ENCODE measurements around the gene DLG2. TPM values are rescaled to one million over a fixed set of nuclear protein-coding genes. Genes with fewer than 3 reads are reported as not detected.

Gene DLG2
- polyA plus RNA-seq, 1 experiment = 0.68 TPM

DNA sequence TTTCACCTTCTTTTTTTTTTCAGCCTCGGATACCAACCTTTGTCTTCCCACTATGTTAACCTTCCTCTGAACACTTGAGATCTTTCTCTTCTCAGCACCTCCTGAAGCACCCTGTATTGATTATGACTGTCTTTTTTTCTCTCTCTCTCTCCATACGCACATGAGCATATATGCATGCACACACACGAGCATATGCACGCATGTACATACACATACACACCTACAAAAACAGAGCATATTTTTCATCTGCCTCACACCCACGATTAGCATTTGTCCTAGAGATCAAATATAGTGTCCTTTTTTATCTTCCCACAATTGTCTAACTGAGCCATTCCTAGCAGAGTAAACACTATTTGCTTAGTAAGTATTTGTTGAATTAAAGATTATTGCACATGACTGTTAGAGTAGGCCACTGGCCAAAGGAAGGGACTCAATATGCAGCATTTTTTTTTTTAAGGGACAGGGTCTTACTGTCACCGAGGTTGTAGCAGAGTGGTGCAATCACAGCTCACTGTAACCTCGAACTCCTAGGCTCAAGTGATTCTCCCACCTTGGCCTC, 1718.8 kb downstream of the DLG2 start:
- TF ChIP-seq, protein P1, sequence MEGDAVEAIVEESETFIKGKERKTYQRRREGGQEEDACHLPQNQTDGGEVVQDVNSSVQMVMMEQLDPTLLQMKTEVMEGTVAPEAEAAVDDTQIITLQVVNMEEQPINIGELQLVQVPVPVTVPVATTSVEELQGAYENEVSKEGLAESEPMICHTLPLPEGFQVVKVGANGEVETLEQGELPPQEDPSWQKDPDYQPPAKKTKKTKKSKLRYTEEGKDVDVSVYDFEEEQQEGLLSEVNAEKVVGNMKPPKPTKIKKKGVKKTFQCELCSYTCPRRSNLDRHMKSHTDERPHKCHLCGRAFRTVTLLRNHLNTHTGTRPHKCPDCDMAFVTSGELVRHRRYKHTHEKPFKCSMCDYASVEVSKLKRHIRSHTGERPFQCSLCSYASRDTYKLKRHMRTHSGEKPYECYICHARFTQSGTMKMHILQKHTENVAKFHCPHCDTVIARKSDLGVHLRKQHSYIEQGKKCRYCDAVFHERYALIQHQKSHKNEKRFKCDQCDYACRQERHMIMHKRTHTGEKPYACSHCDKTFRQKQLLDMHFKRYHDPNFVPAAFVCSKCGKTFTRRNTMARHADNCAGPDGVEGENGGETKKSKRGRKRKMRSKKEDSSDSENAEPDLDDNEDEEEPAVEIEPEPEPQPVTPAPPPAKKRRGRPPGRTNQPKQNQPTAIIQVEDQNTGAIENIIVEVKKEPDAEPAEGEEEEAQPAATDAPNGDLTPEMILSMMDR (IDR thresholded peaks at IDR 0.05; ENCODE audit: low read depth, low read length) = no peak
- Histone ChIP-seq H3K27me3 (ENCODE audit: control insufficient read depth, insufficient read depth, low read length) (no peaks in the 10 kb centered on the region), H3K4me3 (ENCODE audit: low read depth, low read length) (no peak overlapping the region), H3K27ac (ENCODE audit: low read depth, low read length) (no peak overlapping the region), H3K9me3 (ENCODE audit: control insufficient read depth, insufficient read depth, low read length) (no peaks in the 10 kb centered on the region)
- CTCF ChIA-PET = no interaction called here
- no peak for DNase-seq (ENCODE audit: low read depth, low spot score)
- POLR2A ChIA-PET = no interaction called here

DNA sequence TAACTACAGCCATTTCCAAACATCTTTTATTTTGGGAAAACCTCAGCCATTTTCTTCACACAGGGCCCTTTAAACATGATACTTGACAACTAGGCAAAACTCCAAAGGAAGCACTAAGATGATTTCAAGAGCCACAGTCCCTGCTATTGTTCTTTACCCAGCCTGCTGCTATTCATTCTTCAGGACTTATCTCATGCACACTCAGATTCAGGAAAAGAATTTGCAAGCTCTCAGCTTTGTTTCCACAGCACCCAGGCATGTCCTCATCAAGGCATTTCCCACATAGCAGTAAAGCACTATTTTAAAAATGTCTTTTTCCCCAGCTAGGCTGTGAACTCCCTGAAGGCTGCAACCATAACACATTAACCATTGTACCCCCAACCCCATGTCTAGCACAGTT, 1731.6 kb downstream of the DLG2 start:
- ChIA-PET CTCF (no interaction called here), POLR2A (no interaction called here)
- H3K4me3 ChIP-seq (ENCODE audit: low read depth, low read length) = no peak overlapping the region
- DNase-seq (ENCODE audit: low read depth, low spot score) = no peak
- H3K9me3 ChIP-seq (ENCODE audit: control insufficient read depth, insufficient read depth, low read length) = no peaks in the 10 kb centered on the region
- TF ChIP-seq, protein P1 (IDR thresholded peaks at IDR 0.05; ENCODE audit: low read depth, low read length) = no peak
- H3K27me3 ChIP-seq (ENCODE audit: control insufficient read depth, insufficient read depth, low read length) = no peaks in the 10 kb centered on the region
- no peak overlapping the region for H3K27ac ChIP-seq (ENCODE audit: low read depth, low read length)

DNA sequence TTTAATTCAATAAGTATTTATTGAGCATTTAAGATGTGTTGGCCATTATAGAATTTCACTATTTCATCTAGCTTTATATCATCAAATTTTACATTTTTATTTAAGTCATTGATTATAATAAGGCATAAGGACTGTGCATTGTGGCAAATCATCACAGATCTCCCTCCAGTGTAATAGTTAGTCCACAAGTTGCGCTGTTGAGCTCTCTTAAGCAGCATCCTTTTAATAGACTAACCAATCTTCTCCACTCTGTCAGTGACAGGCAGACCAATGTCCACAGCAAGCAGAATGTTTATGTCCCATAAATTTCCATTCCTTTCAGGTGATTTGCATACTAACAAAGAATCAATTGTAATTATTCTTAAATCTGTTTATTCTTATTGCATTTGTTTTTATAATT, 1745.7 kb downstream of the DLG2 start:
- TF ChIP-seq, protein P1 (IDR thresholded peaks at IDR 0.05; ENCODE audit: low read depth, low read length) = no peak
- CTCF ChIA-PET = no interaction called here
- POLR2A ChIA-PET = no interaction called here
- H3K4me3 ChIP-seq (ENCODE audit: low read depth, low read length) = no peak overlapping the region
- H3K27me3 ChIP-seq (ENCODE audit: control insufficient read depth, insufficient read depth, low read length) = no peaks in the 10 kb centered on the region
- DNase-seq (ENCODE audit: low read depth, low spot score) = no peak
- H3K27ac ChIP-seq (ENCODE audit: low read depth, low read length) = no peak overlapping the region
- H3K9me3 ChIP-seq (ENCODE audit: control insufficient read depth, insufficient read depth, low read length) = no peaks in the 10 kb centered on the region

DNA sequence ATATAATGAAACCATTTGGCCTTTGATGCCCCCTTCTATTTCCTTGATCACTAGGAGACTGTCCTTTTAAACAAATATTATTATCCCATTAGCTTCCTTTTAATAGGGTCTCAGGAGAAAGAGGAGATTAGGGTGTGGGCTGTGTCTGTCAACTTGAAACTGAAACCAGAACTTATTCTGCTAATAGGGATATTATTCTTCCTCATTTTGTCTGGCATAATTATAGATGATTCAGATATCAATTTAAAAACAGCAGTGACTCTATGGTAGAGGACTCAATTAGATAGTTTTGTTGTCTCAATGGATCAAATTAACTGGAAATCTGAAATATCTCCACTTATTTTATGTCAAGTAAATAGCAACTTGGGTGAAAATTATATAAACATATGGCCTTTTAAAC, 1756.1 kb downstream of the DLG2 start:
- no peak for DNase-seq (ENCODE audit: low read depth, low spot score)
- no peak overlapping the region for H3K27ac ChIP-seq (ENCODE audit: low read depth, low read length)
- H3K9me3 ChIP-seq (ENCODE audit: control insufficient read depth, insufficient read depth, low read length) = no peaks in the 10 kb centered on the region
- POLR2A ChIA-PET = no interaction called here
- TF ChIP-seq, protein P1 (IDR thresholded peaks at IDR 0.05; ENCODE audit: low read depth, low read length) = no peak
- no peaks in the 10 kb centered on the region for H3K27me3 ChIP-seq (ENCODE audit: control insufficient read depth, insufficient read depth, low read length)
- CTCF ChIA-PET = no interaction called here
- no peak overlapping the region for H3K4me3 ChIP-seq (ENCODE audit: low read depth, low read length)

DNA sequence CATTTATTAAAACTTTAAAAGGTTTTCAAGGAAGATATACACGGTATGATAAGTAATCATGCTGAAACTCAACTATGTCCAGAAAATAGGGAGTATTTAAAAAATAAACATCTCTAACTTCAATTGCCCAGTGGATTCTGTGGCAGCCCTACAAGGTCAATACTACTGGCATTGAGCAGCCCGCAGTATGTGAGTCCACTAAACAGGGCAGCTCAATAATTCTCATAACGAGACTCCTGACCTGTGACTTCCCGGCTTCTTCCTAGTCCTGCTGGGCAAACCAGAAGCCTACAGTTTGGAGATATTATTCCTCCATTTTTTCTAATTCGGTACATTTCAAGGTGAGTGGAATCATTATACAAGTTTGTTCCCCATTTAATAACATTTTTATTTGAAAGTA, 1760.5 kb downstream of the DLG2 start:
- Histone ChIP-seq H3K4me3 (ENCODE audit: low read depth, low read length) (no peak overlapping the region), H3K27ac (ENCODE audit: low read depth, low read length) (no peak overlapping the region), H3K27me3 (ENCODE audit: control insufficient read depth, insufficient read depth, low read length) (no peaks in the 10 kb centered on the region), H3K9me3 (ENCODE audit: control insufficient read depth, insufficient read depth, low read length) (no peaks in the 10 kb centered on the region)
- ChIA-PET CTCF (no interaction called here), POLR2A (no interaction called here)
- DNase-seq (ENCODE audit: low read depth, low spot score) = no peak
- TF ChIP-seq, protein P1 (IDR thresholded peaks at IDR 0.05; ENCODE audit: low read depth, low read length) = no peak
